Heart left ventricle (tissue), 16 donors: Measurements from ENCODE around the gene BICD1. TPM values are rescaled to one million over a fixed set of nuclear protein-coding genes. Genes with fewer than 3 reads are reported as not detected.

ENCODE experiments used
- ATAC-seq, 4 donors: fragments of 200-7000 bp; cut with Tn5 transposase; one replicate each; pipeline ENCODE4 v1.9.1; 2020 to 2022; ENCODE audit warnings: moderate library complexity in 4 of 4, mild to moderate bottlenecking in 3 of 4, moderate number of reproducible peaks in 1 of 4
- DNase-seq, 5 donors: peaks; one replicate each; pipeline ENCODE4 v3.0.0-alpha.2; 2020
- H3K27ac ChIP-seq, 12 donors: fragments of 200-600 bp; sonication (generic) in 4 of 12; one replicate each; pipeline versions ENCODE4 v1.5.0 to v1.8.0; 2016 to 2022; ENCODE audit warnings: mild to moderate bottlenecking in 2 of 12
- H3K27me3 ChIP-seq, 9 donors: fragments of 200-600 bp; sonication (generic) in 2 of 9; one replicate each; pipeline versions ENCODE4 v1.5.1 to v1.8.0; 2016 to 2022; ENCODE audit warnings: mild to moderate bottlenecking in 3 of 9
- H3K36me3 ChIP-seq, 9 donors: fragments of 200-600 bp; sonication (generic) in 2 of 9; one replicate each; pipeline versions ENCODE4 v1.5.0 to v1.8.0; 2018 to 2022; ENCODE audit warnings: mild to moderate bottlenecking in 2 of 9
- H3K4me1 ChIP-seq, 12 donors: fragments of 200-600 bp; sonication (generic) in 4 of 12; one replicate each; pipeline versions ENCODE4 v1.5.0 to v1.8.0; 2016 to 2022; ENCODE audit warnings: mild to moderate bottlenecking in 3 of 12
- H3K4me3 ChIP-seq, 12 donors: fragments of 200-600 bp; sonication (generic) in 4 of 12; one replicate each; pipeline versions ENCODE4 v1.5.0 to v1.8.0; 2017 to 2022; ENCODE audit warnings: mild to moderate bottlenecking in 9 of 12, moderate library complexity in 4 of 12
- H3K9me3 ChIP-seq, 12 donors: fragments of 200-600 bp; sonication (generic) in 4 of 12; one replicate each; pipeline versions ENCODE4 v1.5.0 to v1.8.0; 2016 to 2022; ENCODE audit warnings: mild to moderate bottlenecking in 1 of 12
- CTCF ChIP-seq, 12 donors: fragments of 200-600 bp; sonication (generic) in 4 of 12; IDR thresholded peaks; one replicate each; pipeline versions ENCODE4 v1.5.0 to v1.8.0; 2018 to 2022; ENCODE audit warnings: antibody characterized with exemption in 12 of 12, mild to moderate bottlenecking in 5 of 12
- POLR2A ChIP-seq, 2 donors: fragments of 450-650 bp; IDR thresholded peaks; one replicate each; pipeline ENCODE4 v1.6.1; 2017; ENCODE audit warnings: antibody characterized with exemption in 2 of 2, mild to moderate bottlenecking in 2 of 2, moderate library complexity in 2 of 2
- WGBS, 4 donors: extraction: QIAGEN DNeasy Blood & Tissue Kit in 2 of 4; methylation state at CpG; one replicate each; pipeline versions ENCODE4 v1.1.5 to v1.1.7; 2013 to 2018; 5-methylcytosine and 5-hydroxymethylcytosine counted together
- intact Hi-C, 10 donors: fragments of 100-400 bp; cut with DNase I; formaldehyde crosslinking; loops; one replicate each; pipeline versions ENCODE4 v1.11.1 to v1.14.2; 2022
- polyA plus RNA-seq, 2 donors: library from polyadenylated mRNA; stranded (reverse); fragments of 200-250 nt; gene quantifications; one replicate each; pipeline ENCODE4 v1.2.3, GENCODE V29; 2013
- total RNA-seq, 9 donors: library from RNA; depleted of rRNA in 2 of 9; stranded (reverse); fragments of >200 nt in 2 of 9; fragmentation: NEBNext Ultra II Directional in 3 of 9; extraction: Animal tissue kit (Norgen Biotek cat#: 25700) in 3 of 9; gene quantifications; one replicate each; pipeline versions ENCODE4 v1.1.0 to v1.2.4, GENCODE V29; 2016 to 2023
- donor health status: ischemic (EF 13 %, LVEDD 7.1; RV severe dilation, severe dysfunction).
- donor health status: healthy with polysubstance abuse.
- donor health status: DM: no; HTN: yes; CAD: no.
- donor health status: DM: no; HTN: no; CAD: no.
- donor health status: ischemic (EF 25% LVEDD 6.9; RV normal size, moderate dysfunction).
- donor health status: ischemic (EF 25% LVEDD 5.7; RV mildly dilated, moderate dysfunction).
- donor health status: healthy.
- donor health status: DM: yes; HTN: yes; CAD: no.
- donor health status: ischemic (EF 35%, LVEDD 5.7; RV mildly dilated, moderate dysfunction).
- donor health status: nonischemic (EF 11% LVEDD 7.7; RV severe dilation, severe dysfunction).
- donor health status: DM: yes; HTN: yes; CAD: no.
- donor health status: PGD.
- donor health status: ischemic (EF 29% LVEDD 5.4; RV normal size, mild dysfunction).
- donor health status: nonischemic (EF 23%, LVEDD 6.1; RV moderate dilation, normal function).

BICD1 gene
- total and polyA plus RNA-seq, 11 donors: 2.1 to 16.3 (median 7.0) TPM

GRCh38 chr12:32334371-32334777 lies 227.7 kb downstream of the BICD1 start:
- TF ChIP-seq POLR2A (IDR thresholded peaks at IDR 0.05) (no peak), CTCF (IDR thresholded peaks at IDR 0.05) (no peak)
- Histone ChIP-seq H3K27ac (no peak overlapping the region), H3K9me3 (no peaks in the 10 kb centered on the region), H3K27me3 (no peaks in the 10 kb centered on the region), H3K36me3 (peaks cover 0 to 42% (median 6%) of the 10 kb centered on the region in 9 donors), H3K4me1 (peaks cover 0 to 7% (median 0%) of the 10 kb centered on the region in 12 donors), H3K4me3 (no peak overlapping the region)
- WGBS, 4 donors: 94 to 98% (median 97%) methylated on average over 4 of the region's 4 CpGs
- DNase-seq: no peak
- no peak for ATAC-seq
- intact Hi-C loops: no loop called here

- DNase-seq (no peak), ATAC-seq (no peak)
- H3K4me3 ChIP-seq: no peak overlapping the region
- TF ChIP-seq POLR2A (IDR thresholded peaks at IDR 0.05): no peak
- no peak for TF ChIP-seq CTCF (IDR thresholded peaks at IDR 0.05)
- H3K27me3 ChIP-seq: no peaks in the 10 kb centered on the region
- intact Hi-C loops: no loop called here
- peaks cover 0 to 7% (median 0%) of the 10 kb centered on the region in 12 donors for H3K4me1 ChIP-seq
- 91 to 94% (median 91%) methylated on average over 4 of the region's 4 CpGs for whole genome bisulfite sequencing, 4 donors
- peaks cover 0 to 55% (median 6%) of the 10 kb centered on the region in 9 donors for H3K36me3 ChIP-seq
- no peaks in the 10 kb centered on the region for H3K9me3 ChIP-seq
- H3K27ac ChIP-seq: no peak overlapping the region
These were observed 229.6 kb downstream of the BICD1 start for GRCh38 chr12:32336261-32336660.

GRCh38 chr12:32343496-32343895 lies 236.8 kb downstream of the BICD1 start:
- Histone ChIP-seq H3K9me3 (no peaks in the 10 kb centered on the region), H3K4me3 (no peak overlapping the region), H3K36me3 (peaks cover 0 to 34% (median 4%) of the 10 kb centered on the region in 9 donors), H3K27ac (no peak overlapping the region), H3K4me1 (no peaks in the 10 kb centered on the region), H3K27me3 (no peaks in the 10 kb centered on the region)
- intact Hi-C loops: no loop called here
- no peak for TF ChIP-seq CTCF (IDR thresholded peaks at IDR 0.05)
- no peak for TF ChIP-seq POLR2A (IDR thresholded peaks at IDR 0.05)
- WGBS, 4 donors: 98 to 100% (median 98%) methylated on average over 1 of the region's 1 CpG
- DNase-seq (no peak), ATAC-seq (no peak)

- H3K27me3 ChIP-seq: no peaks in the 10 kb centered on the region
- TF ChIP-seq POLR2A (IDR thresholded peaks at IDR 0.05): no peak
- H3K4me3 ChIP-seq: no peak overlapping the region
- DNase-seq: no peak
- no peaks in the 10 kb centered on the region for H3K9me3 ChIP-seq
- H3K27ac ChIP-seq: no peak overlapping the region
- intact Hi-C loops: no loop called here
- no peaks in the 10 kb centered on the region for H3K4me1 ChIP-seq
- H3K36me3 ChIP-seq: peaks cover 0 to 32% (median 4%) of the 10 kb centered on the region in 9 donors
- WGBS, 4 donors: 79 to 93% (median 87%) methylated on average over 7 of the region's 7 CpGs
- no peak for ATAC-seq
These were observed 237.4 kb downstream of the BICD1 start for GRCh38 chr12:32344047-32344446.

GRCh38 chr12:32353540-32353939 lies 246.9 kb downstream of the BICD1 start:
- no peak for ATAC-seq
- WGBS, 4 donors: 76 to 91% (median 84%) methylated on average over 1 of the region's 1 CpG
- no peak for DNase-seq
- Histone ChIP-seq H3K4me1 (no peaks in the 10 kb centered on the region), H3K4me3 (no peak overlapping the region), H3K36me3 (peaks cover 0 to 9% (median 0%) of the 10 kb centered on the region in 9 donors), H3K27me3 (no peaks in the 10 kb centered on the region), H3K9me3 (no peaks in the 10 kb centered on the region), H3K27ac (no peak overlapping the region)
- intact Hi-C loops: no loop called here
- no peak for TF ChIP-seq POLR2A (IDR thresholded peaks at IDR 0.05)
- TF ChIP-seq CTCF (IDR thresholded peaks at IDR 0.05): no peak
